NCI-H446 treated with DMSO at 0.1 percent for 48 hours (cell line): ENCODE data around the gene F8.
A peak's percentile ranks its signal among the peaks of the same experiment; 100 is the strongest.
"Not testable (repeated sequence)": the region's sequence is repeated elsewhere in the genome, so short reads cannot be mapped to it uniquely, and the experiment has no call there.

Experiments
- DNase-seq: peaks from one replicate; lab custom pipeline; 2025; lab: John Stamatoyannopoulos, UW

Gene F8

DNA sequence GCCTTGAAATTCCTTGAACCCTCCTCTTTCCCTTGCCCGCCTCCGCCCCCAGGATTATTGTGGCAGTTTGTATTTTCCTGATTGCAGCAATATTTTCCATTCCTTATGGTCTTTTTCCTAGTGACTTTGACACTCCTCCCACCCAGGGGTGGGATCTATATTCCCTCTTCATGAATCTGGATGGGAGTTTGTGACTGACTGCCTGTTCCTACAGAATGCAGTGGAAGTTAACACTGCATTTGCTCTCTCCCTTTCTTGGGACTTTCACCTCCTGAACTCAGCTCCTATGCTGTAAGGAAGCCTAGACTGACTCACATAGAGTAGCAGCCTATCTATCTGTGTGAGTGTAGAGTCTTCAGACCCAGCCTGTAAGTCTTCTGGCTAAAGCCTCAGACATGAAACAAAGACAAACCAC is 6.4 kb upstream of the F8 start:
- DNase-seq: no peak

- no peak for DNase-seq
Measured at GRCh38 chrX:155028129-155028528, 5.6 kb upstream of the F8 start.

DNA sequence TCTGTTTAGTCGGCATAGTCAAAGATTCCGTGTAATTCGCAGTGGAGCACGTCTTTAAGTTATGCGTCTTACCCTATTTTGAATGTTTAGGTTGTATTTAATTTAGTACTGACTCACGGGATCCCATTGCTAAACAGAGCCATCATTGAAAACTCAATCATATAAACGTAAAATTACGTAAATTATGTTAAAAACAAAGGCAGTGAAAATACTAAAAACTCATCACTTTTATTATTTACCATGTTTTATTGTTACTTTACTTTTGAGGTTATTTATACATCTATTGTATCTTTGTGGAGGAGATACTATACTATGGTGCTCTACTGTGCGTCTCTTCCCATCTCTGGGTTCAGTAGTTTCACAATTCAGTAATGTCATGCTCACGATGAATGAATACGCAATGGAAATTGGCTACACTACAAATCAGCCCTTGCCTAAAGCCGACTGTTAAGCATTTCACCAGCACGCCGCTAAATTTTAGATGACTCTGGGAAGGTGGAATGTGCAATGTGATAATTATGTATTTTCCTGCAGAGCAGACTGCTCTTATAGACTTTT is 5.1 kb upstream of the F8 start:
- DNase-seq: peak; percentile 6

- DNase-seq: peak; percentile 91
Measured at GRCh38 chrX:155026727-155027508, 4.4 kb upstream of the F8 start, which contains the start of gene FUNDC2. Gene FUNDC2 (plus strand): TSS chrX:155026844. CDS start chrX:155026939, 95 bp downstream.

DNA sequence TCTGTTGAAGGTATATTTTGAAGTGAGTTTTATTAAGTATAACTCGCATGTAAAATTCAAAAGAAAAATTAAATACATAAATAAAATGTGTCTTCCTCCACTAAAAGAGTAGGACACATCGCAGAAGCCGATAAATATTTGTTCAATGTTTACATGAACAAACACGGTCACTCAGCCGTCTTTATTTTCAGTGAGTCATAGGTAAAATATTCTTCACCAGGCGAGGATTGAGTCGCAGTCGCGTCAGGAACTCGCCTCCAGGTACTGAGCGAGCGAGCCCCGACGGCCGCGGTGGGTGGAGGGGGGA is 3.9 kb upstream of the F8 start:
- no peak for DNase-seq

DNA sequence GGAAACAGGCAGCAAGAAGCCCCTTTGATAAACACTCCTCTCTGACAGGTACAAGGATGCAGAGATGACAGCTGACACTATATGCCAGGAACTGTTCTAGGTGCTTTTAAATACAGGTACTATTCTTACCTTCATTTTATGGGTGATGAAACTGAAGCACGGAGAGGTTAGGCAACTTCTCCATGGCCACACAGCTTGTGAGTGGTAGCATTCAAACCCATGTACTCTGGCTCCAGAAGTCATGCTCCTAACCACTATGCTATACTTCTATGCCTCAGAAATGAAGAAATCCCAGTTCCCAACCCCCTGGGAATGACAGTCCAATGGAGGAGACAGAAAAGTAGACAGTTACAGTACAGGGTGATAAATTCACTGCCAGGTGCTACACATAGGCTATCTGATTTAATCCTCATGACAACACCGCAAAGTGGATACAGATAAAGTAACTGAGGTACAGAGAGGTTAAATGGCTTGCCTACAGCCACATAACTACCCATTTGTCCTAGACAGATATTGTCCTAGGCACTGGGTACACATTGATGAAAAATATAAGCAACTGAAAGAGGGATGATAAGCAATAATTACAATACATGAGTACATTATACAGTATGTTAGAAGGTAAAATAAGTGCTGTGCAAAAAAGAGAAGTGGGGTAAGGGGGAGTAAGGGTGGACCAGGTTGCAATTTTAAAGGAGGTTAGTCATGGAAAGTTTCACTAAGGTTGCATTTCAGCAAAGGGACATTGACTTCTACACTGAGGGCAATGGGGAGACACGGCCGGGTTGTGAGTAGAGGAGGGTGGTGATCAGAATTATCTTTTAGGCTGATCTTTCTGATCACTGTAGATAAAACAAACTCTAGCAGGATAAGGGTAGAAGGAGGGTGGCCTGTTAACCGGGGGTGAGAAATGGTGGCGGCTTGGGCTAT is 1.6 kb upstream of the F8 start:
- no peak for DNase-seq

DNA sequence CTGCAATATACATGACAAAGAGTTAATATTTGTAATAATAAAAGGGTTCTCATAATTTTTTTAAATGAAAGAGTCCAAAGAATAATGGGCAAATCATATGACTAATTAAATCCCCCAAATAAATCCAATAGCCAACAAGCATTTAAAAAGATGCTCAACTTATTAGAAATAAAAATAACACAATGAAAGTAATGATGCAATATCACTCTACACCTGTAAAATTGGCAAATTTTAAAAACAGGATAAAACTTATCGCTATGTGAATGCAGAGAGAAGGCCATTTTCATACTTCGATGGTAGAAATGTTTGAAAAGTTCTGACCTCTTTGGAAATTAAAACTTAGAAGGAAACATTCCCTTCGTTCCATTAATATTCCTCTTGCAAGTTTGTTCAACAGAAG is 1.9 kb downstream of the F8 start:
- no peak for DNase-seq

- no peak for DNase-seq
Measured at GRCh38 chrX:155009994-155010472, 12.5 kb downstream of the F8 start.

GRCh38 chrX:155008578-155008977 is 13.9 kb downstream of the F8 start:
- DNase-seq: not testable (repeated sequence)

- not testable (repeated sequence) for DNase-seq
Measured at GRCh38 chrX:155006913-155007671, 15.4 kb downstream of the F8 start.

DNA sequence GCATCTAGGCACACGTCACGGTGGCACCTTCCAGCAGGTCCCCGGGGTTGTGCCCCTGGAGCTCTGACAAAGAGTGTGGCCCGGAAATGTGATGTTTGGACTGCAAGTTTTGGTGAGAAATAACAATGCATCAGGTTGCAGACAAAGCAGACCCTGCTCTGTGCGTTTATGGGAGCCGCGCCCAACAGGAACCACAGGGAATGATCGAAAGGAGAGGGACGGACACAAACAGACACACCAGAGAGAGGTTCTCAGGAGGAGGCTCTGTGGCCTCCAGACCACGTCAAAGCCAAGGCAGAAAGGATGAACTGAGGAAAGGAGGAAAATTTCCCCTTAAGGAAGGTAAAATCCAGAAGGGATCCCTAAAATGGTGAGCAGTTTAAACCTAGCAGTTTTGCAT is 16.1 kb downstream of the F8 start:
- not testable (repeated sequence) for DNase-seq

DNA sequence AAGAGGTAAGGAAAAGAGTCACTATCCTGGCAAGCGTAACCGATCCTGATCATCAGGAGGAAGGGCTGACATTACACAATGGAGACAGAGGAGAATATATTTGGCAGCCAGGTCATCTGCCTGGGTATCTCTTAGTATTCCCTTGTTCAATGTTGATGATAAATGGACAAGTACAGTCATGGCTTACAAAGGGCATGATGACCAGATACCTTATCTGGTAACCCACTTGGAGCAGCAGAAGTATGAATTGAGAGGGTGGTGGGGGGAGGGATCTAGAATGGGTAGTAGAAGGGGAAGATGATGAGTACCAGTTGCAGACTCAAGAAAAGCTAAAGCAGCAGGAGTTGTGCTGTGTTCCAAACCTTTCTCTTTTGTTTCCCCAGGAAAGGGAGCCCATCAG is 17.3 kb downstream of the F8 start:
- DNase-seq: no peak

DNA sequence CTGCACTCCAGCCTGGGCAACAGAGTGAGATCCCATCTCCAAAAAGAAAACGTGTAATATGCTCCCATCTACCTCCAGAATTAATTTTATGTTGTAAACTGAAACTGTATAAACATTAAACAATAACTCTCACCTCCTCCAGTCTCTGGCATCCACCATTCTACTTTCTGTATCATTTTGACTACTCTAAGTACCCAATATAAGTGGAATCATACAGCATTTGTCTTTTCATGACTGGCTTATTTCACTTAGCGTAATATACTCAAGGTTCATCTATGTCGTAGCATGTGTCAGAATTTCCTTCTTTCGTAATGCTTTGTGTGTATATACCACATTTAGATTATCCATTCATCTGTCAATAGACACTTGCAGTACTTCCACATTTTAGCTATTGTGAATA is 20.6 kb downstream of the F8 start:
- no peak for DNase-seq

DNA sequence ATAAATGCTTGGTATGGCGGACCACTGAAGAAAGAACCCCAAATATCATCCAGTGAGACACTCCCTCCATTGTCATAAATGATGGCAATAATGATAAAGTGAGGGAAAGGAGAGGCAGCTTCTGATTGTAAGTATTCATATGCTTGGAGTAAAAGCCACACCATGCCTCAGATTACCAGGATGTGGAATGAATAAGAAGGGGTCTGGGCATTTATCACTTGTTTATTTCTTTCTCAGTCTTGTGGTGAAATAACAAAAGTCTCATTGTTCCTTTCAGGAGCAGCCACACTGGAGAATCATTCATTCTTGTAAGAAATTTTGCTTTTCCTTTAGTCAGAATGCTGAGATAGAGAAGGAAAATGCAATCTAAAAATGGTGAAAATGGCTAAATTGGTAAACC is 21.7 kb downstream of the F8 start:
- no peak for DNase-seq

DNA sequence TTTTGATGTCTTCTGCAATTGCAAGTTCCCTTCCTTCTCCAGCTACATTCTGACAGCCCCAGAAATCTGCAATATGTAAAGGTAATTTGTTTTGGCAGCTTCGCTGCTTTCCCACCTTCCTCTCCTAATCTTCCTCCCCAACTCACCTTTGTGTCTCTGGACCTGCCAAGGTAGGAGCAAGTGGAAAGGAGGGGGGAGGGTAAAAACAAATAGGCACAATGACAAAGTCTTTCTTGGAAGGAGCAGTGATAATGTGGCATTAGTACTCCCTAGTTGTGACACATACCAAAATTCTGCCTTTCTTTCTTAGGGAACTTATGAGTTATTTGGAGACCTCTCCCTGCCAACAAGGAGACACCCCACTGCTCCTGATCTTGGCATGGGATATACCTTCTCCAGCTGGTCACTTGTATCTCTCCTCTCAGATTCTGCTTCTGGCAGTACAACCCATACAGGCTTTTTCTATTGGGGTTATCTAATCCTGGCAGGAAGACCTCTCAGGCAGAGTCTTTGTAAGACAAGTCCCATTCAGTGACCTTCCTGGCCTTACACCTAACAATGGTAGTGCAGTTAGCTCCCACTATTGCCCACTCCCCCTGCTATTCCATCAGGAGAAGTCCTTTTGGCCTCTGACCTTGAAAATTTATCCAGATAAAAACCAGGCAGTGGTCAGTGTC is 24.2 kb downstream of the F8 start:
- no peak for DNase-seq

DNA sequence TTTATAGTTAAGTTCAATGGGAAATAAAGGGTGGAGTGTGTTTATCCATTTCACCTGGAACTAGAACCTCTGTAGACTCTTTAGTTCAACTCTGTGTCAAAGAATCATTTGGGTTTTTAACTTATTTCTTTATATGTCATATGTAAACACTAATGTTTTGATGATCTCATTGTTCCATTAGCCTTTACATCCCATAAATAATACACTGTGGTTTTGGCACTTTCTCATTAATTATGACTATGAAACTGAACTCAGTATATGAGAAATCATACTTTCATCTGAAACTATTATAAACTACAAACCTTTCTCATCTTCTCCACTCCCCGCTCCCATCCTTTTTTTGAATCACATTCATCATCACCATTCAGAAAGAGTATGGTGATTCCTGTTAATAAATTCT is 31.0 kb downstream of the F8 start:
- no peak for DNase-seq

DNA sequence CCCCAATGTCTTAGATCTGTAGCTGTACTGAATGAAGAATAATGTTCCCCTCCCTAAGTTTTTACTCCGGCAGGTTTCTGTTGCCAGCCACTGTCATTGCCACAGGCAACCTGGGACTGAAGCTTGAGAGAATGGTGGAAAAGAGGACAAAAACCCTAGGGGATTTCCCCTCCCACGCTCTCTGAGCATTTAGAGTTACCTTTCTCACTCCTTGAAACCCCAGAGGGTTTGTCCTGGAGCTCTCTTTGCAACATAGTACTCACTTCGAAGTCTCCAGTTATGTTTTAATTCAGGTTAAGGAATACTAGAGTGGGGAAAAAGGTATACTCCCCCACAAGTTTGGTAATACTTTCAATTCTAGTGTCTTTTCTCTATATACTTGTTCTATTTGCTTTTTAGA is 31.5 kb downstream of the F8 start:
- DNase-seq: no peak

DNA sequence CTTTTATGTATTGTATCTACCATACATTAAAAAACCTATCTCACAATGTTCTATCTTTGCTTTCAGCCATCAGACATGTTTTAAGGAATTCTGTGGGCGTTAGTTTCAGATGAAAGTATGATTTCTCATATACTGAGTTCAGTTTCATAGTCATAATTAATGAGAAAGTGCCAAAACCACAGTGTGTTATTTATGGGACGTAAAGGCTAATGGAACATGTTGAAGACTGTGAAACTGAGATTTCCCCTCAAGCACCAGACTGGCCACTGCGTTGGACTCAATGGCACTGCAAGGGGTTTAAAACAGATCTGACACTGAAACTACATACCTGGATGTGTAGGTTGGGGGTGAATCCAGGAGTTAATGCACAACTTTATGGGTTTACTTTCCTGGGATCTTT is 32.0 kb downstream of the F8 start:
- no peak for DNase-seq

DNA sequence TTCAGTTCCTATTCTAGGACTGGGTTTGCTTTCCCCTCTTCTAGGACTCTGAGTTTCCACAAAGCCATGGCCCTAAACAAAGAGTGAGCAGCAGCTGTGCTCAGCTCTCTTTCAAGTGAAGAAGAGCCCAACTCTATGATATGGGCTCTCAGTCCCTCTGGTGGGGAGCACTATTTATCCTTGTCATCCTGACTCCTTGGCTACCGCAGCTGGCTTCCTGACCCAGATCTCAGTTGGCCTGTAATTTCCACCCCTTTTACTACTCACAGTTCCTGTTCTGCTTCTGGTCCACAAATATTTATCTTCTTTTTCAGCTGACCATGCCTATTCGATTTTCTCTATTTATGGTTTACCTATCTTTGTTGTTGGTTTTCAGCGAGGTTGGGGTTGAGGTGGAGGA is 33.8 kb downstream of the F8 start:
- no peak for DNase-seq

GRCh38 chrX:154987940-154988339 is 34.6 kb downstream of the F8 start:
- DNase-seq: no peak

GRCh38 chrX:154986826-154987575 is 35.5 kb downstream of the F8 start:
- DNase-seq: no peak
